ENCODE data around the gene PPP1R12A.

Gene PPP1R12A

DNA sequence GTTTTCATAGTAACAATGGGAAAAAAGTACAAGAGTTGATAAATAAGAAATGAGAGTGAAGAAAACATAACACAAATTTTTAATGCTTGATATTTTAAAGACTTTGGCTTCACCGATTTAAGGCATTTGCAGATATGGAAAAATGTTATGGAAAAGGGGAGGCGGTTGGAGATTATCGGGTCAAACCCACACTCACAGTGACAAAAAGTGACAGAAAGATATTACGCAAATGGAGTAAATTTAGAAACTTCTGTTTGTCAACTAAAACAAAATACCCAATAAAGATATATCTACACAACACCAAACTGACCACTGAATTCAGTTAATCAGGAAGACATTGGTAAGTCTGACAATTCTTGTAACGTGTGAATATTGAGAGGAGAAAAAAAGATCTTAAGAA lies 2.5 kb downstream of the PPP1R12A start:
- POLR2A ChIA-PET, result no interaction called here
- H3K9me3 ChIP-seq (ENCODE audit: control insufficient read depth, insufficient read depth, low read depth, low read length), result no peaks in the 10 kb centered on the region
- no peak overlapping the region for H3K27ac ChIP-seq (ENCODE audit: extremely low read depth, low read depth, low read length)

DNA sequence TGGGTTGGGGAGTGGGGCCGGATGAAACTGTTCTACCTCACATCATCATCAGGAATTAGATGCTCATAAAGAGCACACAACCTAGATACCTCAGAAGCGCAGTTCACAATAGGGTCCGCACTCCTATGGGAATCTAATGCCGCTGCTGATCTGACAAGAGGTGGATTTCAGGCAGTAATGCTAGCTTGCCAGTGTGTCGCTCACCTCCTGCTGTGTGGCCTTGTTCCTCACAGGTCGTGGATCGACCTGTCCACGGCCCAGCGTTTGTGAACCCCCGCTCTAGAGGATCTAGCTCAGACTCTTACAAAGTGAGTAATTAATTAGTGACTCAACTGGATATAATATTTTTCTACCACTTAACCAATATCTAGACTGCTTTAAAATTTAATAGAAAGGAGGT lies 5.8 kb downstream of the PPP1R12A start:
- CTCF ChIA-PET, result no interaction called here
- no peak for TF ChIP-seq RBAK (tag by site-specific recombination; IDR thresholded peaks at IDR 0.05)
- TF ChIP-seq ZNF341 (tag by site-specific recombination; IDR thresholded peaks at IDR 0.05; ENCODE audit: low read depth), result no peak
- no peak for TF ChIP-seq ZNF777 (tag by site-specific recombination; IDR thresholded peaks at IDR 0.05; ENCODE audit: borderline replicate concordance)
- no peak for TF ChIP-seq ZNF571 (tag by site-specific recombination; IDR thresholded peaks at IDR 0.05)
- TF ChIP-seq, protein P1, sequence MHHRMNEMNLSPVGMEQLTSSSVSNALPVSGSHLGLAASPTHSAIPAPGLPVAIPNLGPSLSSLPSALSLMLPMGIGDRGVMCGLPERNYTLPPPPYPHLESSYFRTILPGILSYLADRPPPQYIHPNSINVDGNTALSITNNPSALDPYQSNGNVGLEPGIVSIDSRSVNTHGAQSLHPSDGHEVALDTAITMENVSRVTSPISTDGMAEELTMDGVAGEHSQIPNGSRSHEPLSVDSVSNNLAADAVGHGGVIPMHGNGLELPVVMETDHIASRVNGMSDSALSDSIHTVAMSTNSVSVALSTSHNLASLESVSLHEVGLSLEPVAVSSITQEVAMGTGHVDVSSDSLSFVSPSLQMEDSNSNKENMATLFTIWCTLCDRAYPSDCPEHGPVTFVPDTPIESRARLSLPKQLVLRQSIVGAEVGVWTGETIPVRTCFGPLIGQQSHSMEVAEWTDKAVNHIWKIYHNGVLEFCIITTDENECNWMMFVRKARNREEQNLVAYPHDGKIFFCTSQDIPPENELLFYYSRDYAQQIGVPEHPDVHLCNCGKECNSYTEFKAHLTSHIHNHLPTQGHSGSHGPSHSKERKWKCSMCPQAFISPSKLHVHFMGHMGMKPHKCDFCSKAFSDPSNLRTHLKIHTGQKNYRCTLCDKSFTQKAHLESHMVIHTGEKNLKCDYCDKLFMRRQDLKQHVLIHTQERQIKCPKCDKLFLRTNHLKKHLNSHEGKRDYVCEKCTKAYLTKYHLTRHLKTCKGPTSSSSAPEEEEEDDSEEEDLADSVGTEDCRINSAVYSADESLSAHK (tag by site-specific recombination; IDR thresholded peaks at IDR 0.05), result no peak
- no peak for TF ChIP-seq ZNF140 (tag by site-specific recombination; IDR thresholded peaks at IDR 0.05)
- no peak for TF ChIP-seq ZNF654 (tag by site-specific recombination; IDR thresholded peaks at IDR 0.05; ENCODE audit: low read depth)
- TF ChIP-seq, protein P2, sequence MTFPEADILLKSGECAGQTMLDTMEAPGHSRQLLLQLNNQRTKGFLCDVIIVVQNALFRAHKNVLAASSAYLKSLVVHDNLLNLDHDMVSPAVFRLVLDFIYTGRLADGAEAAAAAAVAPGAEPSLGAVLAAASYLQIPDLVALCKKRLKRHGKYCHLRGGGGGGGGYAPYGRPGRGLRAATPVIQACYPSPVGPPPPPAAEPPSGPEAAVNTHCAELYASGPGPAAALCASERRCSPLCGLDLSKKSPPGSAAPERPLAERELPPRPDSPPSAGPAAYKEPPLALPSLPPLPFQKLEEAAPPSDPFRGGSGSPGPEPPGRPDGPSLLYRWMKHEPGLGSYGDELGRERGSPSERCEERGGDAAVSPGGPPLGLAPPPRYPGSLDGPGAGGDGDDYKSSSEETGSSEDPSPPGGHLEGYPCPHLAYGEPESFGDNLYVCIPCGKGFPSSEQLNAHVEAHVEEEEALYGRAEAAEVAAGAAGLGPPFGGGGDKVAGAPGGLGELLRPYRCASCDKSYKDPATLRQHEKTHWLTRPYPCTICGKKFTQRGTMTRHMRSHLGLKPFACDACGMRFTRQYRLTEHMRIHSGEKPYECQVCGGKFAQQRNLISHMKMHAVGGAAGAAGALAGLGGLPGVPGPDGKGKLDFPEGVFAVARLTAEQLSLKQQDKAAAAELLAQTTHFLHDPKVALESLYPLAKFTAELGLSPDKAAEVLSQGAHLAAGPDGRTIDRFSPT (tag by site-specific recombination; IDR thresholded peaks at IDR 0.05), result no peak
- TF ChIP-seq ZNF146 (tag by site-specific recombination; IDR thresholded peaks at IDR 0.05), result no peak
- TF ChIP-seq KLF9 (tag by site-specific recombination; IDR thresholded peaks at IDR 0.05; ENCODE audit: low read depth), result no peak
- TF ChIP-seq ZNF37A (tag by site-specific recombination; IDR thresholded peaks at IDR 0.05), result no peak
- TF ChIP-seq ZNF211 (tag by site-specific recombination; IDR thresholded peaks at IDR 0.05; ENCODE audit: low read depth), result no peak
- TF ChIP-seq ZNF514 (tag by site-specific recombination; IDR thresholded peaks at IDR 0.05), result no peak
- no peak for TF ChIP-seq PRDM1 (tag by site-specific recombination; IDR thresholded peaks at IDR 0.05)
- TF ChIP-seq, protein P3, sequence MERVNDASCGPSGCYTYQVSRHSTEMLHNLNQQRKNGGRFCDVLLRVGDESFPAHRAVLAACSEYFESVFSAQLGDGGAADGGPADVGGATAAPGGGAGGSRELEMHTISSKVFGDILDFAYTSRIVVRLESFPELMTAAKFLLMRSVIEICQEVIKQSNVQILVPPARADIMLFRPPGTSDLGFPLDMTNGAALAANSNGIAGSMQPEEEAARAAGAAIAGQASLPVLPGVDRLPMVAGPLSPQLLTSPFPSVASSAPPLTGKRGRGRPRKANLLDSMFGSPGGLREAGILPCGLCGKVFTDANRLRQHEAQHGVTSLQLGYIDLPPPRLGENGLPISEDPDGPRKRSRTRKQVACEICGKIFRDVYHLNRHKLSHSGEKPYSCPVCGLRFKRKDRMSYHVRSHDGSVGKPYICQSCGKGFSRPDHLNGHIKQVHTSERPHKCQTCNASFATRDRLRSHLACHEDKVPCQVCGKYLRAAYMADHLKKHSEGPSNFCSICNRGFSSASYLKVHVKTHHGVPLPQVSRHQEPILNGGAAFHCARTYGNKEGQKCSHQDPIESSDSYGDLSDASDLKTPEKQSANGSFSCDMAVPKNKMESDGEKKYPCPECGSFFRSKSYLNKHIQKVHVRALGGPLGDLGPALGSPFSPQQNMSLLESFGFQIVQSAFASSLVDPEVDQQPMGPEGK (tag by site-specific recombination; IDR thresholded peaks at IDR 0.05), result no peak
- TF ChIP-seq ZNF292 (tag by site-specific recombination; IDR thresholded peaks at IDR 0.05; ENCODE audit: borderline replicate concordance, low read depth), result no peak
- TF ChIP-seq SETDB1 (IDR thresholded peaks at IDR 0.05; ENCODE audit: insufficient read length, low read length), result no peak
- no peak for TF ChIP-seq ZNF629 (tag by site-specific recombination; IDR thresholded peaks at IDR 0.05)

More for the DNA sequence above, 2.5 kb downstream of the PPP1R12A start:
- no peak for TF ChIP-seq KLF8 (tag by site-specific recombination; IDR thresholded peaks at IDR 0.05)
- TF ChIP-seq, protein P4, sequence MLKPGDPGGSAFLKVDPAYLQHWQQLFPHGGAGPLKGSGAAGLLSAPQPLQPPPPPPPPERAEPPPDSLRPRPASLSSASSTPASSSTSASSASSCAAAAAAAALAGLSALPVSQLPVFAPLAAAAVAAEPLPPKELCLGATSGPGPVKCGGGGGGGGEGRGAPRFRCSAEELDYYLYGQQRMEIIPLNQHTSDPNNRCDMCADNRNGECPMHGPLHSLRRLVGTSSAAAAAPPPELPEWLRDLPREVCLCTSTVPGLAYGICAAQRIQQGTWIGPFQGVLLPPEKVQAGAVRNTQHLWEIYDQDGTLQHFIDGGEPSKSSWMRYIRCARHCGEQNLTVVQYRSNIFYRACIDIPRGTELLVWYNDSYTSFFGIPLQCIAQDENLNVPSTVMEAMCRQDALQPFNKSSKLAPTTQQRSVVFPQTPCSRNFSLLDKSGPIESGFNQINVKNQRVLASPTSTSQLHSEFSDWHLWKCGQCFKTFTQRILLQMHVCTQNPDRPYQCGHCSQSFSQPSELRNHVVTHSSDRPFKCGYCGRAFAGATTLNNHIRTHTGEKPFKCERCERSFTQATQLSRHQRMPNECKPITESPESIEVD (tag by site-specific recombination; IDR thresholded peaks at IDR 0.05), result peak; percentile 87
- 0 out of 2 replicates have a peak, but pooled peaks have one; percentile 14 for TF ChIP-seq PRDM1 (tag by site-specific recombination; IDR thresholded peaks at IDR 0.05)
- Histone ChIP-seq H3K4me1 (ENCODE audit: control insufficient read depth, insufficient read depth, low read length) (peaks cover 5% of the 10 kb centered on the region), H3K4me3 (ENCODE audit: low read depth, low read length) (peak overlapping the region; percentile 76), H3K36me3 (ENCODE audit: control insufficient read depth in 2 of 2, insufficient read depth in 1 of 2, low read length in 2 of 2) (no peaks in the 10 kb centered on the region)
- CTCF ChIA-PET, result interaction anchor here (0.5 to 0.7 kb wide), 2 partner anchors 291 to 525 kb away, joined by 3 to 4 read pairs; no protein-coding TSS in a partner anchor

More for the DNA sequence above, 5.8 kb downstream of the PPP1R12A start:
- H3K36me3 ChIP-seq (ENCODE audit: control insufficient read depth in 2 of 2, insufficient read depth in 1 of 2, low read length in 2 of 2), result no peaks in the 10 kb centered on the region
- H3K9me3 ChIP-seq (ENCODE audit: control insufficient read depth, insufficient read depth, low read depth, low read length), result no peaks in the 10 kb centered on the region
- no peak overlapping the region for H3K4me3 ChIP-seq (ENCODE audit: low read depth, low read length)
- no peak overlapping the region for H3K27ac ChIP-seq (ENCODE audit: extremely low read depth, low read depth, low read length)
- H3K4me1 ChIP-seq (ENCODE audit: control insufficient read depth, insufficient read depth, low read length), result no peaks in the 10 kb centered on the region
- POLR2A ChIA-PET, result no interaction called here
